Measurements from ENCODE around the gene OR10D3. TPM values are rescaled to one million over a fixed set of nuclear protein-coding genes. Genes with fewer than 3 reads are reported as not detected.

The OR10D3 gene
- total and polyA plus RNA-seq, 10 of the 15 experiments (the other 5 are each of a cell fraction or from before 2014, with no cell fraction given) = not detected

- ChIA-PET POLR2A (interaction anchor here (2.0 kb wide), 1 partner anchor 124 kb away, joined by 4 read pairs; no protein-coding TSS in a partner anchor), CTCF (interaction anchor here (0.7 to 4.1 kb wide), 8 partner anchors 18 to 135 kb away, joined by 3 to 89 read pairs (median 4); no protein-coding TSS in a partner anchor), RAD21 (ENCODE audit: unreplicated experiment) (interaction anchor here (1.2 to 3.3 kb wide), 2 partner anchors 122 to 125 kb away, joined by 3 to 28 read pairs; no protein-coding TSS in a partner anchor), SMC1A (ENCODE audit: uncharacterized antibody, unreplicated experiment) (interaction anchor here (0.6 to 4.3 kb wide), 4 partner anchors 80 to 129 kb away, joined by 3 to 23 read pairs (median 8); partner anchors contain the start of gene VWA5A)
- TF ChIP-seq NBN (IDR thresholded peaks at IDR 0.05) (no peak), IRF5 (IDR thresholded peaks at IDR 0.05; ENCODE audit: borderline replicate concordance) (no peak), NR2F1 (conservative IDR thresholded peaks at IDR 0.05) (no peak), FOXK2 (IDR thresholded peaks at IDR 0.05) (no peak), ESRRA (IDR thresholded peaks at IDR 0.05; ENCODE audit: low read length) (no peak), CTCF (IDR thresholded peaks at IDR 0.05 in 2 of 3, conservative IDR thresholded peaks at IDR 0.05 in 1 of 3; ENCODE audit: control insufficient read depth in 2 of 3, extremely low read depth in 1 of 3, insufficient read depth in 1 of 3, low read depth in 3 of 3, low read length in 3 of 3) (peak; percentile 68 to 87 (median 73)), RAD21 (IDR thresholded peaks at IDR 0.05; ENCODE audit: insufficient read depth, low read depth, low read length) (peak; percentile 70), HDAC2 (IDR thresholded peaks at IDR 0.05) (no peak), ZNF24 (IDR thresholded peaks at IDR 0.05) (no peak), CBX5 (IDR thresholded peaks at IDR 0.05; ENCODE audit: low read depth) (no peak), SMC3 (IDR thresholded peaks at IDR 0.05; ENCODE audit: borderline replicate concordance, low read length) (peak; percentile 76), MYB (IDR thresholded peaks at IDR 0.05; ENCODE audit: borderline replicate concordance, low read depth, low read length) (no peak), KLF5 (IDR thresholded peaks at IDR 0.05; ENCODE audit: partially characterized antibody) (no peak), ZBED1 (IDR thresholded peaks at IDR 0.05; ENCODE audit: borderline replicate concordance) (no peak), TAF1 (IDR thresholded peaks at IDR 0.05; ENCODE audit: borderline replicate concordance, low read depth, low read length) (no peak)
- TF ChIP-seq, protein P1, sequence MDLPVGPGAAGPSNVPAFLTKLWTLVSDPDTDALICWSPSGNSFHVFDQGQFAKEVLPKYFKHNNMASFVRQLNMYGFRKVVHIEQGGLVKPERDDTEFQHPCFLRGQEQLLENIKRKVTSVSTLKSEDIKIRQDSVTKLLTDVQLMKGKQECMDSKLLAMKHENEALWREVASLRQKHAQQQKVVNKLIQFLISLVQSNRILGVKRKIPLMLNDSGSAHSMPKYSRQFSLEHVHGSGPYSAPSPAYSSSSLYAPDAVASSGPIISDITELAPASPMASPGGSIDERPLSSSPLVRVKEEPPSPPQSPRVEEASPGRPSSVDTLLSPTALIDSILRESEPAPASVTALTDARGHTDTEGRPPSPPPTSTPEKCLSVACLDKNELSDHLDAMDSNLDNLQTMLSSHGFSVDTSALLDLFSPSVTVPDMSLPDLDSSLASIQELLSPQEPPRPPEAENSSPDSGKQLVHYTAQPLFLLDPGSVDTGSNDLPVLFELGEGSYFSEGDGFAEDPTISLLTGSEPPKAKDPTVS (IDR thresholded peaks at IDR 0.05; ENCODE audit: low read depth, low read length) = no peak
- TF ChIP-seq, protein P2, sequence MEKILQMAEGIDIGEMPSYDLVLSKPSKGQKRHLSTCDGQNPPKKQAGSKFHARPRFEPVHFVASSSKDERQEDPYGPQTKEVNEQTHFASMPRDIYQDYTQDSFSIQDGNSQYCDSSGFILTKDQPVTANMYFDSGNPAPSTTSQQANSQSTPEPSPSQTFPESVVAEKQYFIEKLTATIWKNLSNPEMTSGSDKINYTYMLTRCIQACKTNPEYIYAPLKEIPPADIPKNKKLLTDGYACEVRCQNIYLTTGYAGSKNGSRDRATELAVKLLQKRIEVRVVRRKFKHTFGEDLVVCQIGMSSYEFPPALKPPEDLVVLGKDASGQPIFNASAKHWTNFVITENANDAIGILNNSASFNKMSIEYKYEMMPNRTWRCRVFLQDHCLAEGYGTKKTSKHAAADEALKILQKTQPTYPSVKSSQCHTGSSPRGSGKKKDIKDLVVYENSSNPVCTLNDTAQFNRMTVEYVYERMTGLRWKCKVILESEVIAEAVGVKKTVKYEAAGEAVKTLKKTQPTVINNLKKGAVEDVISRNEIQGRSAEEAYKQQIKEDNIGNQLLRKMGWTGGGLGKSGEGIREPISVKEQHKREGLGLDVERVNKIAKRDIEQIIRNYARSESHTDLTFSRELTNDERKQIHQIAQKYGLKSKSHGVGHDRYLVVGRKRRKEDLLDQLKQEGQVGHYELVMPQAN (conservative IDR thresholded peaks at IDR 0.05) = no peak
- peak; percentile 95 for ATAC-seq
- no peaks in the 10 kb centered on the region for H4K20me1 ChIP-seq (ENCODE audit: control insufficient read depth, insufficient read depth)
- WGBS (ENCODE audit: insufficient coverage, insufficient replicate concordance, low lambda C conversion rate, missing lambda C conversion rate) = 1% methylated on average over 4 of the region's 4 CpGs
- no peaks in the 10 kb centered on the region for H3K9me3 ChIP-seq (replicated peaks; ENCODE audit: control insufficient read depth, insufficient read depth, low read length)
- in situ Hi-C loops (cut with MboI) (loop anchor here (5.0 kb wide), 1 partner anchor 123 kb away; no protein-coding TSS in a partner anchor), intact Hi-C loops (cut with micrococcal nuclease; ENCODE audit: unreplicated experiment) (loop anchor here (1.0 kb wide), 1 partner anchor 124 kb away; no protein-coding TSS in a partner anchor)
- H3K27me3 ChIP-seq (replicated peaks in 1 of 2; ENCODE audit: control insufficient read depth in 2 of 2, insufficient read depth in 2 of 2, low read length in 1 of 2) = no peaks in the 10 kb centered on the region
- BruUV-seq (replicated peaks) = no TSS peak
- H3K27ac ChIP-seq (ENCODE audit: control insufficient read depth, insufficient read depth) = no peak overlapping the region
- H3K4me1 ChIP-seq (ENCODE audit: control insufficient read depth, insufficient read depth, low read length) = no peaks in the 10 kb centered on the region
- FAIRE-seq = peak; percentile 98
- peak; percentile 9 for DNase-seq (ENCODE audit: low read depth, low spot score)
- no peaks in the 10 kb centered on the region for H3K36me3 ChIP-seq (ENCODE audit: control insufficient read depth in 2 of 2, insufficient read depth in 2 of 2, low read length in 1 of 2)
- no peak overlapping the region for H3K4me3 ChIP-seq
- H3K9ac ChIP-seq (ENCODE audit: control insufficient read depth, insufficient read depth, low read length) = no peak overlapping the region
- no peak overlapping the region for H2AFZ ChIP-seq (ENCODE audit: control insufficient read depth, low read depth, low read length)
- no peak overlapping the region for H3K4me2 ChIP-seq (ENCODE audit: control insufficient read depth, insufficient read depth)
- no peaks in the 10 kb centered on the region for H3K79me2 ChIP-seq (ENCODE audit: control insufficient read depth, insufficient read depth, low read length)
These were observed 12.1 kb downstream of the OR10D3 start for GRCh38 chr11:124195189-124195734.

All from GM12878 (cell line).